Peyer's patch (tissue), 4 donors: ENCODE measurements around the gene CASQ2.

Experiments used
- CTCF ChIP-seq, 6 experiments: fragments of 450-650 bp in 4 of 6; fragments of 200-600 bp in 2 of 6; sonication (generic) in 1 of 6; IDR thresholded peaks; one replicate each; pipeline ENCODE4 v1.5.1; 2017 to 2019; ENCODE audit warnings: antibody characterized with exemption in 6 of 6, mild to moderate bottlenecking in 3 of 6, moderate library complexity in 1 of 6
- POLR2A ChIP-seq, 2 donors: fragments of 450-650 bp; IDR thresholded peaks; one replicate each; pipeline ENCODE4 v1.5.1; 2017; ENCODE audit warnings: antibody characterized with exemption in 2 of 2, mild to moderate bottlenecking in 2 of 2, moderate library complexity in 2 of 2

- TF ChIP-seq CTCF (IDR thresholded peaks at IDR 0.05) (no peak), POLR2A (IDR thresholded peaks at IDR 0.05) (no peak)
These were observed 98.6 kb downstream of the CASQ2 start for GRCh38 chr1:115669886-115670285.
